Measurements from ENCODE around the gene OR12D1.

OR12D1 gene

DNA sequence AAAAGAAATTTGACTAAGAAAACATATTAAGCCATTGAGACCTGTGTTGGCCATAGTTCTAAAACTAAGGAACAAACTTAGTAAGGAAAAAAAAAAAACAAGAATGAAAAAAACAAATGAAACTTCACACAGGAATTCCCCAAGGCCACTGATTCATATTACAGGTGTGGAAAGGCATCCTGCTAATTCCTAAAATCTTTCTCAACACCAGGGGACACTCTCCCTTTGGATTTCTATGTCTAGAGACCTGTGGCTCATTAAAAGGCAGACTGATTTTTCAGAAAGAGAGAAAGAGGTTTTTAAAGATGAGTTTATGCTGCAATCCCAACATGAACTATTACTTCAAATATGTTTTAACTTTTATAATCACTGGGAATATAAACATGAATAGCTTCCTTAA, at the start of gene OR12D1:
Gene OR12D1, plus strand, starts transcription at position 341 of the 400 bp plus-strand sequence.
- Histone ChIP-seq H3K9me3 (ENCODE audit: low read depth, low read length) (no peaks in the 10 kb centered on the region), H3K27ac (no peak within 1 kb of the TSS), H3K36me3 (ENCODE audit: insufficient read depth, low read length) (no peaks in the 10 kb centered on the region), H3K4me3 (no peak within 1 kb of the TSS), H3K9ac (ENCODE audit: insufficient read length) (no peak within 1 kb of the TSS)
- DNase-seq (ENCODE audit: low read depth, low spot score): no peak
- TF ChIP-seq POLR2AphosphoS5 (IDR thresholded peaks at IDR 0.05; ENCODE audit: borderline replicate concordance, low read depth, low read length) (no peak), EZH2 (IDR thresholded peaks at IDR 0.05) (no peak), FOXP2 (optimal IDR thresholded peaks at IDR 0.05; ENCODE audit: control extremely low read depth, extremely low read length, insufficient read depth) (no peak)

DNA sequence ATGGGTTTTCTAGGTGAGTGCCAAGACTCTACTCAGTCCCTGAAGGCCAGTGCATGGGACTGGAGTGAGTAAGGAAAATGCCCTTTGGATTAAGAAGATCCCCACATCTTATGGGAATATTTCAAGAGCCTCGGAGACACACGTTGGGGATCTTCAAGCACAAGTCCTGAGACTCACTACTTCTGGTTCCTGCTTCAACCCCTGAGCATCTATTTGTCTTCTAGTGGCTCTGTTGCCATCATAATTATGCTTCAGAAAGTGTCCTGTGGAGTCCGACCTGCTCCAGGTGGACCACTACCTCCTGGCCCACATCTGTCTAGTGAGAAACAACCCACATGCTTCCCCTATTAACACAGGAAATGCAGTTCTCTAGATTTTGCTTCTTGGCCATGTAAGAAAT, 46.0 kb upstream of the OR12D1 start, which contains the start of gene OR5V1:
Gene OR5V1, minus strand, starts transcription at position 101 of the 400 bp plus-strand sequence. CDS start 12,670 bp downstream, outside the sequence.
- H3K36me3 ChIP-seq (ENCODE audit: insufficient read depth, low read length): no peaks in the 10 kb centered on the region
- no peak within 1 kb of the TSS for H3K27ac ChIP-seq
- DNase-seq (ENCODE audit: low read depth, low spot score): no peak

DNA sequence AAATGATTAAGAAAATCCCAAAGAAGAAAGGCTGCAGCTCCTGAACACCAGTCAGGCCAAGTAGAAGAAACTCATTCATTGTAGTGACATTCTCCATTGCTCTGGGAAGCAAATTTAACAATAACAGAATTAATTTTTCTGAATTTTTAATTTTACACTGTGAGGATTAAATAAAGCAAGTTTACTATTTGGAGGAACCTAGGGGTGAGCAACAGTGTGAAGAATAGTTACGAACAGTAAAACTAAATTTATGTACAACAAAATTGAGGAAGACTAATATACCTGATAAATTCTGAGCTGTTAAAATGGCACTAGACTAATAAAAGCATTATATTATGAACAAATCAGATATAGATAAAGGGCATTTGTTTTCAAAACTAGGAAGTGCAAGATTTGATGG, 39.5 kb upstream of the OR12D1 start, which contains the start of gene OR12D3:
Gene OR12D3, minus strand, starts transcription at position 101 of the 400 bp plus-strand sequence. Its CDS starts 4 bp downstream, at position 97.
- Histone ChIP-seq H3K4me3 (no peak within 1 kb of the TSS), H3K9me3 (ENCODE audit: low read depth, low read length) (no peaks in the 10 kb centered on the region), H3K27ac (no peak within 1 kb of the TSS), H3K36me3 (ENCODE audit: insufficient read depth, low read length) (no peaks in the 10 kb centered on the region), H3K9ac (ENCODE audit: insufficient read length) (no peak within 1 kb of the TSS)
- no peak for DNase-seq (ENCODE audit: low read depth, low spot score)
- TF ChIP-seq FOXP2 (optimal IDR thresholded peaks at IDR 0.05; ENCODE audit: control extremely low read depth, extremely low read length, insufficient read depth) (no peak), POLR2AphosphoS5 (IDR thresholded peaks at IDR 0.05; ENCODE audit: borderline replicate concordance, low read depth, low read length) (no peak), EZH2 (IDR thresholded peaks at IDR 0.05) (no peak)

More for the DNA sequence above, 46.0 kb upstream of the OR12D1 start, which contains the start of gene OR5V1:
- H3K9ac ChIP-seq (ENCODE audit: insufficient read length): no peak within 1 kb of the TSS
- H3K4me3 ChIP-seq: no peak within 1 kb of the TSS
- TF ChIP-seq POLR2AphosphoS5 (IDR thresholded peaks at IDR 0.05; ENCODE audit: borderline replicate concordance, low read depth, low read length): no peak
- TF ChIP-seq FOXP2 (optimal IDR thresholded peaks at IDR 0.05; ENCODE audit: control extremely low read depth, extremely low read length, insufficient read depth): no peak
- no peak for TF ChIP-seq EZH2 (IDR thresholded peaks at IDR 0.05)
- no peaks in the 10 kb centered on the region for H3K9me3 ChIP-seq (ENCODE audit: low read depth, low read length)

DNA sequence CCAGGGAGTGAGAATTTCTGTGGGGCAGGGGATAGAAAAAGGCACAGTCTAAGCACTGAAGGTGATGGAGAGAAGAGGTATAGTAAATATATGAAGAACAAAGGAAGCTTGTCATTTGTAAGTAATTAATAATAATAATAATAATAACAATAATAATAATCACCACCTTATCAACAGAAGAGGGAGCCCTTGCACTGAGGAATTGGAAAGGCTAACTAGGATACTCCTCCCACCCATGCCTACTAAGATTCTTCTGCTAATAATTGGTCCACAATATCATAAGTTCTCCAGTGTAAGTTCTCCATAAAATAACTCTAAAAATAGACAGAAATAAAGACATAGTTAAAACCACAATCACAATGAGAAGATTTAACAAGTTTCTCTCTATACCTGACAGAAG, 38.7 kb upstream of the OR12D1 start:
- TF ChIP-seq POLR2AphosphoS5 (IDR thresholded peaks at IDR 0.05; ENCODE audit: borderline replicate concordance, low read depth, low read length): no peak
- no peak for TF ChIP-seq FOXP2 (optimal IDR thresholded peaks at IDR 0.05; ENCODE audit: control extremely low read depth, extremely low read length, insufficient read depth)
- no peaks in the 10 kb centered on the region for H3K36me3 ChIP-seq (ENCODE audit: insufficient read depth, low read length)
- no peaks in the 10 kb centered on the region for H3K9me3 ChIP-seq (ENCODE audit: low read depth, low read length)
- no peak overlapping the region for H3K27ac ChIP-seq
- no peak overlapping the region for H3K9ac ChIP-seq (ENCODE audit: insufficient read length)
- H3K4me3 ChIP-seq: no peak overlapping the region
- peak; percentile 1 for DNase-seq (ENCODE audit: low read depth, low spot score)

DNA sequence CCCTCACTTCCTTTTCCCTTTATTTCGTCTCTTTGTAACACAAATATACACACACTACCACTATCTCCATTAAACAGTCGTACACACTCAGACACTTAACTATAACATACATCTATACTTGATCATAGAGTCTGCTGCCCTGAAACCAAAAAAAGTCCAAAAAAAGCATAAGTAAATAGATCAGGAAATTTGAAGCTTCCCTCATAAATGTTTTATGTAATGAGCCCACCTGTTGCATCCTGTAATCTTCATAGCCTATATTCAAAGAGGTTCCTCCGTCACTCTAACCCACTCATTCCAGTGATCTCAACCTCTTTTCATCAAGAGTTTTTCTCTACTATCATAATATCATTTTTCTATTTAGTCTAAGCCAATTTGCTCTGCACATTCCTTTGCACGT, 26.2 kb upstream of the OR12D1 start:
- H3K9ac ChIP-seq (ENCODE audit: insufficient read length): no peak overlapping the region
- TF ChIP-seq POLR2AphosphoS5 (IDR thresholded peaks at IDR 0.05; ENCODE audit: borderline replicate concordance, low read depth, low read length): no peak
- no peak for TF ChIP-seq EZH2 (IDR thresholded peaks at IDR 0.05)
- TF ChIP-seq FOXP2 (optimal IDR thresholded peaks at IDR 0.05; ENCODE audit: control extremely low read depth, extremely low read length, insufficient read depth): no peak
- no peak for DNase-seq (ENCODE audit: low read depth, low spot score)
- H3K36me3 ChIP-seq (ENCODE audit: insufficient read depth, low read length): no peaks in the 10 kb centered on the region
- no peak overlapping the region for H3K27ac ChIP-seq
- no peak overlapping the region for H3K4me3 ChIP-seq
- no peaks in the 10 kb centered on the region for H3K9me3 ChIP-seq (ENCODE audit: low read depth, low read length)

- H3K4me3 ChIP-seq: no peak within 1 kb of the TSS
- no peak for DNase-seq (ENCODE audit: low read depth, low spot score)
- H3K9me3 ChIP-seq (ENCODE audit: low read depth, low read length): no peaks in the 10 kb centered on the region
- H3K9ac ChIP-seq (ENCODE audit: insufficient read length): no peak within 1 kb of the TSS
- TF ChIP-seq POLR2AphosphoS5 (IDR thresholded peaks at IDR 0.05; ENCODE audit: borderline replicate concordance, low read depth, low read length): no peak
- no peak for TF ChIP-seq EZH2 (IDR thresholded peaks at IDR 0.05)
- no peak for TF ChIP-seq FOXP2 (optimal IDR thresholded peaks at IDR 0.05; ENCODE audit: control extremely low read depth, extremely low read length, insufficient read depth)
- no peak within 1 kb of the TSS for H3K27ac ChIP-seq
- no peaks in the 10 kb centered on the region for H3K36me3 ChIP-seq (ENCODE audit: insufficient read depth, low read length)
These were observed 19.4 kb upstream of the OR12D1 start, which contains the start of gene OR12D2 for GRCh38 chr6:29395331-29395730. Gene OR12D2, plus strand, starts transcription at chr6:29395631. Its CDS starts 1,069 bp downstream, at chr6:29396700.

DNA sequence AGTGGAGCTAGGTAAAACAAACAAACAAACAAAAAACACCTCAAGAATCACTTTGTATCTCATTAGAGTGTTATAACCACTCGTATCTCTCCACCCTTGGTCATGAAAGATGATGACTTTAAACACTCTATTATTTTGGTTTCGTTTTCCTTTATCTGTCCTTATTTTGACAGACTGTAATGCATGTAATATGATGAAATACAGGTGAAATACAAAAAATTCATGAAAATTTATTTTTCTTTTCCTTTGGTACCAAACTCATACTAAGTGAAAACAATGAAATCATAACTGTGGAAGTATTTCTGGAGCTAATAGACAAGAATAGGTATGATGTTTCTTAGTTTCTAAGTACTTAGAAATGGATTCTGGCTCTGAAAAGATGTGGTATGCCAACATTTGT, 15.2 kb upstream of the OR12D1 start:
- H3K4me3 ChIP-seq: no peak overlapping the region
- no peak overlapping the region for H3K9ac ChIP-seq (ENCODE audit: insufficient read length)
- no peaks in the 10 kb centered on the region for H3K36me3 ChIP-seq (ENCODE audit: insufficient read depth, low read length)
- no peaks in the 10 kb centered on the region for H3K9me3 ChIP-seq (ENCODE audit: low read depth, low read length)
- no peak for DNase-seq (ENCODE audit: low read depth, low spot score)
- no peak for TF ChIP-seq EZH2 (IDR thresholded peaks at IDR 0.05)
- TF ChIP-seq POLR2AphosphoS5 (IDR thresholded peaks at IDR 0.05; ENCODE audit: borderline replicate concordance, low read depth, low read length): no peak
- TF ChIP-seq FOXP2 (optimal IDR thresholded peaks at IDR 0.05; ENCODE audit: control extremely low read depth, extremely low read length, insufficient read depth): no peak
- H3K27ac ChIP-seq: no peak overlapping the region

DNA sequence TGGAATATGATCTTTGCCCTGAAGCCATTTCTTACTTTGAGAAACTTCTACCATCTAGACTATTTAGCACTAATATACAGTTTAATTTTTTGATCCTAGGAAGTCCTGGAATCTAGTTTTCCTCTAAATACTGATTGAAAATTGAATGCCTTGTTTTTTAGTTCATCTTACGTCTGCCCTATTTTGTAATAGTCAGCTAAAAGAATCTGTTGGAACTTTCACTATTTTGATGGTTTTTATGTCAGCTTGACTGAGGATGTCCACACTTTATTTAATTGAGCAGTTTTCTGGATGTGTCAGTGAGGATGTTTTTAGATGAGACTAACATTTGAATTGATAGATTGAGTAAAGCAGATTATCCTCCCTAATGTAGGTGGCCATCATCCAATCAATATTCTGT, 10.9 kb upstream of the OR12D1 start:
- TF ChIP-seq FOXP2 (optimal IDR thresholded peaks at IDR 0.05; ENCODE audit: control extremely low read depth, extremely low read length, insufficient read depth) (no peak), EZH2 (IDR thresholded peaks at IDR 0.05) (no peak), POLR2AphosphoS5 (IDR thresholded peaks at IDR 0.05; ENCODE audit: borderline replicate concordance, low read depth, low read length) (no peak)
- H3K36me3 ChIP-seq (ENCODE audit: insufficient read depth, low read length): no peaks in the 10 kb centered on the region
- no peak overlapping the region for H3K27ac ChIP-seq
- H3K9me3 ChIP-seq (ENCODE audit: low read depth, low read length): no peaks in the 10 kb centered on the region
- H3K9ac ChIP-seq (ENCODE audit: insufficient read length): no peak overlapping the region
- H3K4me3 ChIP-seq: no peak overlapping the region
- DNase-seq (ENCODE audit: low read depth, low spot score): no peak

DNA sequence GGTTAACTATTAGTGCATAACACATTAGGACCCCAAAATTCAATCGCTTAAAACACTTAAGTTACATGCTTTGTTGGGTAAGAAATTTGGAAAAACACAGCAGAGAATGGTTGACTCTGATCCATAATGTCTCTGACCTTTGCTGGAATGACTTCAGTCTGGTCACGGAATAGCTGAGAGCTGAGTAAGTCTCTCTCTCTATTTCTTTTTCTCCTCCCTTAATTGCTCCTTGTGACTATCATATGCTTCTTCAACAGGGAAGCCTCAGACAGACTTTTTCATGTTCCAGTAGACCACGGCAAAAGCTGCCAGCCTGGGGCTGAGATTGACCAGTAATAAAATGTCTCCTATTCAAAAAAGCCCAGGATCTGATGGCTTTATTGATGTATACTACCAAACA, 4.8 kb downstream of the OR12D1 start:
- Histone ChIP-seq H3K9ac (ENCODE audit: insufficient read length) (no peak overlapping the region), H3K9me3 (ENCODE audit: low read depth, low read length) (no peaks in the 10 kb centered on the region), H3K27ac (no peak overlapping the region), H3K4me3 (no peak overlapping the region), H3K36me3 (ENCODE audit: insufficient read depth, low read length) (no peaks in the 10 kb centered on the region)
- DNase-seq (ENCODE audit: low read depth, low spot score): no peak
- TF ChIP-seq FOXP2 (optimal IDR thresholded peaks at IDR 0.05; ENCODE audit: control extremely low read depth, extremely low read length, insufficient read depth): no peak

All from SK-N-MC (cell line).